Mononuclear cell (primary cell): ENCODE data around the gene EXOC4. TPM values are rescaled to one million over a fixed set of nuclear protein-coding genes. Genes with fewer than 3 reads are reported as not detected.

Source experiments
- H3K27me3 ChIP-seq: 2 replicates; pipeline ENCODE4 v1.6.0; 2011; ENCODE audit warnings: low read length, control low read depth; ENCODE audit not compliant: insufficient read depth
- H3K4me1 ChIP-seq: 2 replicates; pipeline ENCODE4 v1.5.1; 2011; ENCODE audit warnings: mild to moderate bottlenecking, low read length, control low read depth; ENCODE audit not compliant: insufficient read depth
- H3K4me3 ChIP-seq: 2 replicates; pipeline ENCODE4 v1.5.1; 2011; ENCODE audit warnings: mild to moderate bottlenecking, low read length, moderate library complexity
- H3K9me3 ChIP-seq: 2 replicates; pipeline ENCODE4 v1.5.1; 2011; ENCODE audit warnings: low read depth, mild to moderate bottlenecking, control low read depth, low read length
- total RNA-seq: library from RNA; depleted of rRNA; stranded (reverse); fragments of >200 nt; gene quantifications from one replicate; pipeline ENCODE4 v1.2.3, GENCODE V29; 2012

The EXOC4 gene
- total RNA-seq, 1 donor: 106 TPM

DNA sequence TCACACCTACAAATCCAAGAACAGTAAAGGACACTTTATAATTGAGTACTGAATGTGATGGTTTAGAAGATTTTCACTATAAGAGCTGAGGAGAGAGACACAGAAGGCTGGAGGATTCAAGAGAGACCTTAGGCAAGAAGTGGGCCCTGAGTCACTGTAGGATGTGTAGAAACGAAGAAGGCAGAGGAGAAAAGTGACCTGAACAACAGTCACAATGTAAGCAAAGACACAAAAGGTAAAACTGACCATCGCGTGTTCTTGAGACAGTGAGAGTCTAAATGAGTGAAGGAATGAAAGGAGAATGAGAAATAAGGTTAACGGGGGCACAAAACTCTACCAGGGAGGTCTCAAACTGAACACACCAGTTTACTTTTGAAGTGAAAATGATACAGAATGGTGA lies 576.0 kb downstream of the EXOC4 start:
- peaks cover 4% of the 10 kb centered on the region for H3K9me3 ChIP-seq
- no peaks in the 10 kb centered on the region for H3K4me1 ChIP-seq
- no peaks in the 10 kb centered on the region for H3K27me3 ChIP-seq
- H3K4me3 ChIP-seq: no peak overlapping the region

DNA sequence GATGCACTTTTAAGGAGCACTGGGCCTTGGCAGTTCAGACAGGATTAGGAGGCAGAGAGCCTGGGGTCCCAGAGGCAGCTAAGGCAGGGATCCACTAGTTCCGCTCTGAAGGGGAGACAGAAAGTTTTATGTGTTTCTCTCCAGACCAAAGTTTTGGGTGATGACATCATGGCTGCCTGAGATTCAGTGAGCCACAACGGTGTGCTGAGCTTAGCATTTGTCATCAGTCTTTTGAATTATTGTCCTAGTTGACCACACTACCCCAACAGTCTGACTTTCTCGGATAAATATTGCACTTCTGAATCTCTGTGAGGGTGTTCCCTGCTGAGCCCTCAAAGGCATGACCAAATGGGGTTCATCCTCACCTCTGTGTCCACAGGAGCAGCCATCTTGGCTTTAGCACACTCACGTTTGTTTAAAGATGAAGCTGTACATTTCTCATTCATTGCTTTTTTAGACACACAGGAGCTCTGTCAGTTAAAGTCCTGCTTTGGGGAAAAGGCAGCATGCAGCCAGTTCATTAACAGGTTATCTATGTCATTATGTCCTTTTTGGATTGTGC lies 576.5 kb downstream of the EXOC4 start:
- Histone ChIP-seq H3K4me3 (no peak overlapping the region), H3K9me3 (peaks cover 4% of the 10 kb centered on the region), H3K4me1 (no peaks in the 10 kb centered on the region), H3K27me3 (no peaks in the 10 kb centered on the region)

DNA sequence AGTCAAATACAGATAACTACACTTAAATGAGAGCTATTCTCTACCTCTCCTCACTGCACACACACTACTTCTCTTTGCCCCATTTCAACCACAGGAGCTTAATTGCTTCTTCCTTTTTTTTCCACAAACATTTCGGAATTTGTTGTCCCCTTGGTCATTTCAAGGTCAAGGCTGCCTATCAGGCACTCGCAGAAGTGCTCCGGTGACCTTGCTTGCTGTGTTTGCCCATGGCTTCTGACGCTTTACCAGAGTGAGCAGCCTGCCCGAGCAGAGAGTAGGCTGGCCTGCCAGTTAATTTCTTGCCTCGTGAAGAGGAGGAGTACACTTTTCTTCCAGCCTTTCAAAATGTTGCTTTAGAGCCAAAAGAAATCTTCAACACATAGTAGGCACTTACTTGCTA lies 577.2 kb downstream of the EXOC4 start:
- Histone ChIP-seq H3K9me3 (peaks cover 4% of the 10 kb centered on the region), H3K4me1 (no peaks in the 10 kb centered on the region), H3K27me3 (no peaks in the 10 kb centered on the region), H3K4me3 (no peak overlapping the region)

DNA sequence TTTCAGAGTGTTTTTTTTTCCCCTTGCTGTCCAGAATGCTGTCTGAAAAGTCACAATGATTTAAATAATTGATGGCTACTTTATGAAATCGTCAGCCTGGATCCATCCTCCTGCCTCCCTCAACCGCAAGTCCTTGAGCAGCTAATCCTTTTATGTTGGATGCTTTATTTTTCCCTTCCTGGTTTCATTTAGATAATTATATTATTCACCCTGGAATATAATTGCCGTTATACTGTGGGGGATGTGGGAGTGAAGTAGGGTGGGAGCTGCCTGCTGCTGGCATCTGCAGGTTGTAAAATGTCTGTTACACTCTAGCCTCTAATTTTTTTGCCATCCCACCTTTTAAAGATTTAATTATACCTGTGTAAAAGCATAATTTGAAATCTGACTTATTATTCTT lies 583.8 kb downstream of the EXOC4 start:
- Histone ChIP-seq H3K27me3 (no peaks in the 10 kb centered on the region), H3K4me1 (no peaks in the 10 kb centered on the region), H3K9me3 (peaks cover 3% of the 10 kb centered on the region), H3K4me3 (no peak overlapping the region)

DNA sequence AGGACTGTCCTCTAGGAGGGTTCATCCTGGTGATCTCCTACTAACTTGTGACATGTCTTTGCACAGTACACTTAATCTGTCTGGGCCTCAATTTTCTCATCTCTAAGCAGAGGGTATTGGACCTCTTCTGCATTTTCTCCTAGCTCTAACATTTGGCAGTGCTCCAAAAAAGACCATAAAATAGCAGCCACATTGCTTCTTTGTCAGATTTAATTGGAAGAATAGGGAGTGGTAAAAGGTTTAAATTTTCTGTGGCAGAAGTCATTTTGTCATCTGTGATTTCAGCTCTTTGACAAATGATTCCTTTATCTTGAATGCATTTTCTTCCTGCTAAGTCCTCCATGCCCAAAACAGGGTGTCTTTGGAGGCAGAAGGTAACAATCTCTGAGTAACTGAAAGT lies 584.3 kb downstream of the EXOC4 start:
- Histone ChIP-seq H3K27me3 (no peaks in the 10 kb centered on the region), H3K4me3 (no peak overlapping the region), H3K4me1 (no peaks in the 10 kb centered on the region), H3K9me3 (no peaks in the 10 kb centered on the region)

DNA sequence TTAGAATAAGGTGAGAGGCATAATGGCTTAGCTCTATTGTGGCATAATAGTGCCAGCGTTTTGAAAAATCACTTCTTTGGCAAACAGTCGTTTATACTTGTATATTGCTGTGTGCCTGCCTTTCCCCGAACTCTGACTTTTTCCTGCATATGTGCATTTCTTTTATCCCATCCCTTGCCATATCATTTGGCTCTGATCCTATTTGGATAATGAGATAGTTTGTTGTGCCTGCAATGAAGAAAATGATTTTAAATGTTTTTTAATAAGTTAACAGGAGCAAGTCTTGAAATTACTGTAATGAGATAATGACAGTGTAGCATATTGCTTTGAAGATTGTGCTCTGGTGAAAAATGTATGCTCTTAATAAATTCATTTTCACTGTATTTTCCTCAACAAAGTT lies 586.2 kb downstream of the EXOC4 start:
- no peaks in the 10 kb centered on the region for H3K4me1 ChIP-seq

DNA sequence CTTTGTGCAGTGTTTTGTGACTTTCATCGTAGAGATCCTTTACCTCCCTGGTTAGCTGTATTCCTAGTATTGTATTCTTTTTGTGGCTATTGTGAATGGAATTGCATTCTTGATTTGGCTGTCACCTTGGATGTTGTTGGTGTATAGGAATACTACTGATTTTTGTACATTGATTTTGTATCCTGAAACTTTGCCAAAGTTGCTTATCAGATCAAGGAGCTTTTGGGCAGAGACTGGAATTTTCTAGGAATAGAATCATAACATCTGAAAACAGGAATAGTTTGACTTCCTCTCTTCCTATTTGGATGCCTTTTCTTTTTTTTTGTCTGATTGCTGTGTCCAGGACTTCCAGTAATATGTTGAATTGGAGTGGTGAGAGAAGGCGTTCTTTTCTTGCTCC lies 590.5 kb downstream of the EXOC4 start:
- no peaks in the 10 kb centered on the region for H3K4me1 ChIP-seq
- H3K9me3 ChIP-seq: no peaks in the 10 kb centered on the region
- no peak overlapping the region for H3K4me3 ChIP-seq
- no peaks in the 10 kb centered on the region for H3K27me3 ChIP-seq

More for the DNA sequence above, 586.2 kb downstream of the EXOC4 start:
- no peaks in the 10 kb centered on the region for H3K9me3 ChIP-seq
- H3K4me3 ChIP-seq: no peak overlapping the region
- no peaks in the 10 kb centered on the region for H3K27me3 ChIP-seq

DNA sequence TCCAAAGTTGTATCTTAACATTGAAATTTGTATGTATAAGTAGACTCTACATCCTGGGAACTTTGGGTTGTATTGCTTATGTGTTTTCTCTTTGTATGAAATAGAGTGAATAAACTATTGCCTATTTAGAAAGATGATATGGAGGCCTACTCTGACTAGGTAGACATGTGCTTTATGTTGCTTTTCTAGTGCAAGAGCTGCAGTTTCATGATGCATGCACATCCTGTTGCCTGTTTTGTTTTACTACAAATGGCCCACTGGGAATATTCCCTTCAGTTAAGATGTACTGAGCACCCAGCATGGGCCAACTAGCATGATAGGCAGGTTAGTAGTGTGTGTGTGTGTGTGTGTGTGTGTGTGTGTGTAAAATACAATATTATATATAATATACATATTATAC lies 592.1 kb downstream of the EXOC4 start:
- H3K9me3 ChIP-seq: no peaks in the 10 kb centered on the region
- no peaks in the 10 kb centered on the region for H3K4me1 ChIP-seq
- H3K4me3 ChIP-seq: no peak overlapping the region
- no peaks in the 10 kb centered on the region for H3K27me3 ChIP-seq

DNA sequence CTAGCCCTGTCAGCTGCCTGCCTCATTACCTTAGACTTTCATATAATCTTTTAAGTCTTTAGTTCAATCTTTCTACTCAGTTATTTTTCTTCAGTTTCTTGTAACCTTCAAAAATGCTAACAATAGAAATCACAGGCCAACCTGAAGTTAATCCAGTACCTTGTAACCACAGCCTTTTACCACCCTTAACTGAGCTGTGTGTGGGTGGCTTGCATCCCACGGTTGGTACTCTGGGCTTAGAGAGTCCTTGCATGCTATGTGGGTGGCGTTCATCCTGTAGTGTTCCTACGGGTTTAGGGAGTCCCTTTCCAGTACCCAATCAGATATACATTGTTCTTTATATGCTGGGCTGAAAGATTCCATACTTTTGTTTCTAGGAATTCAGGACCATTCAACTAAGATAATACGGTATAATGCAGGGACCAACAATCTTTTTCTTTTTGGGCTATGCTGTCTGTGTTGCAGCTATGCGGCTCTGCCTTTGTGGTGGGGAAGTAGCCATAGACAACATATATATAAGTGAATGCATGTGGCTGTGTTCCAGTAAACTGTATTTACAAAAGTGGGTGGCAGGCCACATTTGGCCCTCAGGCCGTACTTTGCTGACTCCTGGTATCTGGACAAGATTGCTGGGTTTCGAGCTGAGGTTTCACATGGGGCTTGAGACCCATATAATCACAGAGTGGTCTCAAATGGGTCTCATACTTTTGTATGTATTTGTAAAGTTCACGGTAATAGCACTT lies 593.5 kb downstream of the EXOC4 start:
- Histone ChIP-seq H3K9me3 (no peaks in the 10 kb centered on the region), H3K27me3 (no peaks in the 10 kb centered on the region), H3K4me3 (no peak overlapping the region), H3K4me1 (no peaks in the 10 kb centered on the region)

DNA sequence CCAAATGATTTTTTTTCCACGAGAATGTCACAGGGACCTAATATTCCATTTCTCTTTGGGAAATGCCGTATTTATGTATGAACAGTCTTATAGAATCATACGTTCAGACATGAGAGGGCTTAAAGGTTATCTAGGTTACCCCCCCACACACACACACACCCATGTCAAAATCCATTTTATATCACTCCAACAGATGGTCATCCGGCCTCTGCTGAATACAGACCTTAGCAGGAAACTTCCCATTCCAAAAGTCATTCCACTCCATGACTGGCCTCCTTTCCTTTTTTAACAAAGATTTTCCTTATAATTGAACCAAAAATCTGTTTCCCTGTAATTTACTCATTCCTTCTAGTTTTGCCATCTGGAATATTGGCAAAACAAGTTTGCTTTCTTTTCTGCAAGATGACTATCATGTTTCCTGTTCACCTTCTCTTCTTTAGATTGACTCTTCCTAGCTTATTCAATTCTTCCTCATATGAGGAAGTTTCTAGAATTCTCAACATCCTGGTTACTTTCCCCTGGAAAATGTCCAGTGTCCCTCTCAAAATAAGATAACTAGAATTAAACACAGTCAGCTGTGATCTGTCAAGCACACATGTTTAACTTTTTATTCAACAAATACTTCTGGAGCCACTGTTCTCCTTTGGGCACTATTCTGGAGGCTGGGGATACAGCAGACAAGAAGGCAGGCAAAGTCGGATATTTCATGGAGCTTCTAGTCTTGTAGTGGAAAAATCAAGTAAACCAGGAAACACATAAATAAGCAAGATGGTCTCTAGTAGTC lies 597.8 kb downstream of the EXOC4 start:
- Histone ChIP-seq H3K4me1 (no peaks in the 10 kb centered on the region), H3K9me3 (no peaks in the 10 kb centered on the region), H3K4me3 (no peak overlapping the region), H3K27me3 (no peaks in the 10 kb centered on the region)

DNA sequence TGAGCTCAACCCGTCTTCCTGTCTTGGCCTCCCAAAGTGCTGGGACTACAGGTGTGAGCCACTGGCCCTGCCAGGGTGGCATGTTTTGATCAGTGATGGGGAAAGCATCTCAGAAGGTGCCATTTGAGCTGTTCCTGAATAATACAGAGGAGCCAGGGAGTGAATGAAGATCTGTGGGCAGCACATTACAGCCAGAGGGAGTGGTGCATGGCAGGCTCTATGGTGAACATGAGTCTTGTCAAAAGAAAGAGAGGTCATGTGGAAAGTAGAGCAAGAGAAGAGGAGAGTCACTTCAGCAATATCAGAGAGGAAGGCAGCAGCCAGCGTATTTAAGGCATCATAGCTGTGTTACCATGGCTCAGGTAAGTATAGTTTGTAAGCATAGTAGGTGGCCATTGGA lies 598.5 kb downstream of the EXOC4 start:
- Histone ChIP-seq H3K9me3 (no peaks in the 10 kb centered on the region), H3K4me1 (no peaks in the 10 kb centered on the region), H3K27me3 (no peaks in the 10 kb centered on the region), H3K4me3 (no peak overlapping the region)

DNA sequence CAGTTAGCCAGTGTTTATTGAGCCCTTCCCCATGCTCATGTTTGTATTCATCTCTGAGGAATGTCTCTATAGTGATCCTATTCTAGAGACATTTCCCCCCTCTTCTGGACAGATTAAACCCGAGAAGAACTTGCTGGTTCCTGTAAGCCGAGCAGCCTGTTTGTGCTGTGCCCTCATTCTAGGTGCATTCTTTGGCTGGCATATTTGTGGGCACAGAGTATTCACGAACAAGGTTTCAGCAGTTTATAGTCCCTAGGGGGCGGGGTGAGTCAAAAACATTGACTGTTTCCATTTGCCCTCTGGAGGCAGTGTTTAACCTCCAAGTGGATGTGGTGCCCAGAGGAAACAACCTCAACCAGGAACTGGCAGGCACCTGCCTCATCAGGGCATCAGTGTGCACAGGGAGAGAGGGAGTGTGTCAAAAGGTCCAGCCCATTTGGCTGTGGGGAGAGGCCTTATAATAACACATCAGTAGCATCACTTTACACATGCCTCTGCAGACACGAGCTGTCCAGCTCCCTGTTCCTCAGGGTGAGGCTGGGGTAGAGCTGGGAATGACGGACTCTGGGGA lies 600.9 kb downstream of the EXOC4 start:
- Histone ChIP-seq H3K4me3 (no peak overlapping the region), H3K4me1 (no peaks in the 10 kb centered on the region), H3K27me3 (no peaks in the 10 kb centered on the region), H3K9me3 (no peaks in the 10 kb centered on the region)

DNA sequence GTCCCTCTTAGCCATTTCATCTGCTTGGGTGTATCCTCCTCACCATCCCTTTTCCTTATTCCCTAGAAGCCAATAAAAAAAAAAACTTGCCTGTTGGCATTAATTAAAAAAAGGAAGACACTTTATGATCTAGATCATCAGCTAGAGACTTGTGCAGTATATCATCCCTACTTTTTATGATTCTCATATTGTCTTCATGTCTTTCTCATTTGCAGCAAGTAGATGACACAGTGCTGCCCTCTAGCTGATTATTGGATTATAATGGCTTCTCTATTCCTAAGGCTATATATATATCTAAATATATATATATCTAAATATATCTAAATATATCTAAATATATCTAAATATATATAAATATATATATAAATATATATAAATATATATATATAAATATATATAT lies 601.9 kb downstream of the EXOC4 start:
- no peaks in the 10 kb centered on the region for H3K9me3 ChIP-seq
- H3K27me3 ChIP-seq: no peaks in the 10 kb centered on the region
- H3K4me3 ChIP-seq: no peak overlapping the region
- no peaks in the 10 kb centered on the region for H3K4me1 ChIP-seq

DNA sequence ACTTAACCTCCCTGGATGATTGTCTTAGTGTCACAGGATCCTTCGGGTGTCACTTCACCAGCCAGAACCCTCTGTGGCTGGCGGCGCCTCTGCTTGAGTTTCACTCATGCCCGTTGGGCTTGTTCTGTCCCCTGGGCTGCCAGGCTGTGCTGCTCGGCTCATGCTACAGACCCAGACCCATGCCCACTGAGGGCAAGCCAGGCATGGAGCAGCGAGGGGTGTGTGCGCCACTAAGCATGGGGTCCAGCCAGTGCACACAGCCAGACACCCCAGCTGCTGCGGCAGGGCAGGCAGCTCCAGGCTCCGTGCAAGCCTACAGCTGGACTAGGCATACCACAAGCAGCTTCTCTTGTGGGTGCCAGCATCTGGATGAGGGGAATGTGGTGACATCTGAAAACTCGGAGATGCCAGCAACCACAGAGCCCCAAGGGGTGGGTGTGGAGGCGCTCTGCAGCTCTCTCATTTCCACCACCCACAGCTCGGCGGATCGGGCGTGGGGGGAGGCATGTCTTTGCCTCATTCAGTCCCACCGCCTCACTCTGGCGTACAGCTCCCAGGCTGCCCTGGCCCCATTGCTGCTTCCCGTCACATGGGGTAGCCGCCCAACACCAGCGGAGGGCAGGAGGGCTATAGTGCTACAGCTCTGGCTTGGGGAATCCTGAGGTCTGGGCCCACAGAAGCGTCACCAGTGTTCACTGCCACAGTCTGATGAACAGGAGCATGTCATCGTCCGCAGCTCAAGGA lies 604.7 kb downstream of the EXOC4 start:
- Histone ChIP-seq H3K27me3 (no peaks in the 10 kb centered on the region), H3K9me3 (no peaks in the 10 kb centered on the region), H3K4me3 (no peak overlapping the region), H3K4me1 (no peaks in the 10 kb centered on the region)

DNA sequence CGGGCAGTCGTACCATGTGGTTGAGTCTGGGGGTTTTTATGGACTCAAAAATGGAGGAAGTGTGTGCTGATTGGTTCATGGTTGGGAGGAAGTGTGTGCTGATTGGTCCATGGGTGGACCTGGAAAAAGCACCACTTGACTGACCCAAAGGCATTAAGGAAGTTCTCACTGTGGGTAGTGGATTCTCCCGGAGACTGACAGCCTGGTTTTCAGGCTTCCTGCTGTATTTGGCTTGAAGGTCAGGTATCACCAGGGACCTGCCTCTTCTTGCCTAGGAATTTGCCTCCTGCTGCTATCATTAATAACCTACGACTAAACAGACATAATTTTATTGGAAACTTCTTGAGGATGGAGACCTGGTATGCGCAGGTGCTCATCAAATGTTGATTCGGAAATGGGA lies 605.4 kb downstream of the EXOC4 start:
- Histone ChIP-seq H3K27me3 (no peaks in the 10 kb centered on the region), H3K4me3 (no peak overlapping the region), H3K4me1 (no peaks in the 10 kb centered on the region), H3K9me3 (no peaks in the 10 kb centered on the region)
